ENCODE results near the gene MYO16. TPM values are rescaled to one million over a fixed set of nuclear protein-coding genes. Genes with fewer than 3 reads are reported as not detected.
A peak's percentile ranks its signal among the peaks of the same experiment; 100 is the strongest.

MYO16 gene
- total and polyA plus RNA-seq, 8 donors: 1.1 to 2.5 (median 1.7) TPM

- ATAC-seq: no peak
- no peak overlapping the region for H3K4me3 ChIP-seq
- no peak overlapping the region for H3K27ac ChIP-seq
- H3K4me1 ChIP-seq: no peaks in the 10 kb centered on the region
- H3K27me3 ChIP-seq: no peaks in the 10 kb centered on the region
- intact Hi-C loops (cut with DNase I): no loop called here
- TF ChIP-seq CTCF (IDR thresholded peaks at IDR 0.05): no peak
- DNase-seq: no peak
- H3K9me3 ChIP-seq: peaks cover 0 to 2% of the 10 kb centered on the region in 2 donors
- no peaks in the 10 kb centered on the region for H3K36me3 ChIP-seq
Observed at GRCh38 chr13:108860418-108860817, 231.0 kb downstream of the MYO16 start.

- intact Hi-C loops (cut with DNase I): no loop called here
- no peak for TF ChIP-seq CTCF (IDR thresholded peaks at IDR 0.05)
- H3K4me3 ChIP-seq: no peak overlapping the region
- DNase-seq: no peak
- H3K27ac ChIP-seq: no peak overlapping the region
- H3K4me1 ChIP-seq: no peaks in the 10 kb centered on the region
- no peak for ATAC-seq
- H3K27me3 ChIP-seq: no peaks in the 10 kb centered on the region
- no peaks in the 10 kb centered on the region for H3K36me3 ChIP-seq
- peaks cover 0 to 3% of the 10 kb centered on the region in 2 donors for H3K9me3 ChIP-seq
Observed at GRCh38 chr13:108877300-108877699, 247.9 kb downstream of the MYO16 start.

- no peak for DNase-seq
- no peak for ATAC-seq
- no peak for TF ChIP-seq CTCF (IDR thresholded peaks at IDR 0.05)
- H3K27me3 ChIP-seq: no peaks in the 10 kb centered on the region
- intact Hi-C loops (cut with DNase I): no loop called here
- H3K4me3 ChIP-seq: no peak overlapping the region
- H3K27ac ChIP-seq: no peak overlapping the region
- H3K4me1 ChIP-seq: no peaks in the 10 kb centered on the region
- H3K9me3 ChIP-seq: peaks cover 0 to 3% of the 10 kb centered on the region in 2 donors
- no peaks in the 10 kb centered on the region for H3K36me3 ChIP-seq
Observed at GRCh38 chr13:108878732-108879131, 249.3 kb downstream of the MYO16 start.

GRCh38 chr13:108889324-108889984 is 260.0 kb downstream of the MYO16 start:
- DNase-seq (no peak), ATAC-seq (no peak)
- no peak for TF ChIP-seq CTCF (IDR thresholded peaks at IDR 0.05)
- no peaks in the 10 kb centered on the region for H3K4me1 ChIP-seq
- intact Hi-C loops (cut with DNase I): no loop called here
- no peak overlapping the region for H3K4me3 ChIP-seq
- H3K36me3 ChIP-seq: no peaks in the 10 kb centered on the region
- no peaks in the 10 kb centered on the region for H3K27me3 ChIP-seq
- H3K27ac ChIP-seq: no peak overlapping the region
- H3K9me3 ChIP-seq: no peaks in the 10 kb centered on the region

GRCh38 chr13:108895220-108895704 is 265.9 kb downstream of the MYO16 start:
- Histone ChIP-seq H3K4me1 (no peaks in the 10 kb centered on the region), H3K27me3 (no peaks in the 10 kb centered on the region), H3K4me3 (no peak overlapping the region), H3K27ac (no peak overlapping the region), H3K9me3 (no peaks in the 10 kb centered on the region), H3K36me3 (no peaks in the 10 kb centered on the region)
- DNase-seq (peak in 1 of 4 donors; percentile 36), ATAC-seq (peak; percentile 56)
- intact Hi-C loops (cut with DNase I): no loop called here
- TF ChIP-seq CTCF (IDR thresholded peaks at IDR 0.05): peak; percentile 28 to 41

Data from left lung (tissue), 10 donors.